GM19463 (cell line): ENCODE measurements around the gene EEF1AKMT2.

ENCODE experiments used
- ATAC-seq: cut with Tn5 transposase; IDR thresholded peaks from one replicate; pipeline ENCODE4 v1.9.1; 2021; ENCODE audit warnings: mild to moderate bottlenecking, moderate library complexity; ENCODE audit not compliant: unreplicated experiment

The EEF1AKMT2 gene

GRCh38 chr10:124723826-124724225, 67.9 kb downstream of the EEF1AKMT2 start:
- ATAC-seq = no peak

- peak; percentile 67 for ATAC-seq
These were observed 68.6 kb downstream of the EEF1AKMT2 start for GRCh38 chr10:124722798-124723783.

DNA sequence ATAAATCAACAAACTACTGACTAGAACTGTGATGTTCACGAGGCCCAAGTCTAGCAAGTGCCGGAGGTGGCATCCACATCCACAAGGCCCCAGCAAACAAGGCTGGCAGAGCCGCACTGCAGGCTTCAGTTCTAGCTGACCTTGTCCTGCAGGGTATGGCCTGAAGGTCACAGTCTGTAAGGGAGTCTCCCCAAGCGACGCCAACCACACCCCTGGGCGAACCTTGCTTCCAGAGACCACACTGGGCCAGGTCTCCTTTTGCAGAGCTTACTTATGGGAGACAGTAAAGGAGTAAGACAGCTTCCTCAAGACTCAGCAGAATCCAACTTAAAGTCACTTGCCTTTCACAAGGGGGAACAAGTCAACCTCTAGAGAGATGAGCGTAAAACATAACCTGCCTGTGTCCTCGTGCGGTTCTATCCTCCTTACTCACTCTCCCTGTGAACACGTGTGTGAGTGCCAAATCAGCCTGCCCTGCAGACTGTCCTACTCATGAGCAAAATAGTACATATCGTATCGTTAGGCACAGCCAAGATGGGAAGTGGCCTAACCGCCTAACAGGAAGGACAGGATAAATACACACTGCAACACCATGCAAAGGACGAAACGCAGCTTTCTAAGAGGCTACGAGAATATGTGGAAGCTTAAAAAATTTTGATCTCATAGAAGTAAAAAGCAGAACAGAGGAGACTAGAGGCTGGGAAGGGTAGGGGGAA, 70.2 kb downstream of the EEF1AKMT2 start:
- no peak for ATAC-seq

GRCh38 chr10:124719213-124719851, 72.4 kb downstream of the EEF1AKMT2 start:
- peak; percentile 38 for ATAC-seq

DNA sequence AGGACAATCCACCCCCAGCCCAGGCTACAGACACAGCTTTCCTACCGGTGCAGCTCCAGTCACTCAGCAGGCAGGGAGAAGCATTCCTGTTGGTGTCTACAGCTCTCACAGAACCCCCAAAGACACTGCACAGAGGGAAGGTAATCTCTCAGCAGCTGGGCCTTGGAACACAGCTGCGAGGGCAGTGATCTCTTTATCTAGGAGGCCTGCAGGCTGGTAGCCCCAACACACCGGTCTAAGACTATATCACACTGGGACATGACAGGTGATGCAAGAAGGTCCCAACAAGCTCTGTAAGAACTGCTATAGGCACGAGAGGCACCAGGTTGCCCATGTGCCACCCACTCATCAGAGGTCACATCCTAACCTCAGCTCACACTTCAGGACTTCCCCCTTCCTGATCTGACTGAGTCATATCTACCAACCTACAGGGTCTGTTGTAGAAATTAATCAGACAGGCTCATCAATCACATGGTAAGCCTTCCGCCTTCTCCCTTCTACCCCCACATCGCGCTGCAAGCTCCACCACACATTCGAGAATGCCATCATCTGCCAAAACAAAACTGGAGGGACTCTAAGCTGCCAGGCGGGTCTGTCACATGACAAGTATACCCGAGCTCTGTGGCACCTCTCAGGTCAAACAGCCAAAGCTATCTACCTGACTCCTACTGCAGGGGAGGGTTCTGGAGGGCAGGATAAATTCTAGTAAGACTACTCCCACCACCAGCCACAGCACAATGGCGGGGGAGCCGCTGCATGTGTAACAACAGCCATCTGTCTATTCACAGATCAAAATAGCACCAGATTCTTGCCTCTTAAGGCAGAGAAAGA, 73.6 kb downstream of the EEF1AKMT2 start:
- ATAC-seq = peak; percentile 60

DNA sequence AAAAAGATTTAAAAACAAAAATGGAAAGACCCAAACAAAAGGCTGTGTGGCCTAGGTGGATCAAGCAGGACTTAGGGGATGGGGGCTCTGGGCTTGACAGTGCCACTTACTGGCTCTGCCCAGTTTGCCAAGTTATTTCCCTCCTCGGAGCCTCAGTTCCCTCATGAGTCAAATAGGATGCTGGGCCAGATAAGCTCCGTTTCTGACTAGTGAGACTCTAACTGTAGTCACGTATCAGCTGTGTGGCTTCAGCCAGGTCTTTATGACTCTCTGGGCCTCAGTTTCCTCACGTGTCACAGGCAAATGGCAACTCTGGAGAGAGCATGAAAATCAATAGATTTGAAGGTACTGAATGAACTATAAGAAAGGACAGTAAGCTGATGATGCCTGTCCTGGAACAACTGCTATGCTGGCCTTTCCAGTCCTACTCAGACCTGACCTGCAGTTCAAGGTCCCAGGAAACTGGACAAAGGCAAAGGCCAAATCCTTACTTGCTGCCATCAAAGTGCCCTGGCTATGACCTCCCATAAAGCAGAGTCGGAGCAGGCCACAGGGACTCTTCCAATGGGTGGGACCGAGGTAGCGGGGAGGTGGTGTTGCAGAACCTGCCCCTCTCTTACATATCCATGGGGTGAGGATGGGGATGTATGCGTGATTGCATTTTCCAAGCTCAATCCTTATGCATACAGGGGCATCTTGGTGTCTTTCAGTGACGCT, 74.5 kb downstream of the EEF1AKMT2 start:
- ATAC-seq = no peak

DNA sequence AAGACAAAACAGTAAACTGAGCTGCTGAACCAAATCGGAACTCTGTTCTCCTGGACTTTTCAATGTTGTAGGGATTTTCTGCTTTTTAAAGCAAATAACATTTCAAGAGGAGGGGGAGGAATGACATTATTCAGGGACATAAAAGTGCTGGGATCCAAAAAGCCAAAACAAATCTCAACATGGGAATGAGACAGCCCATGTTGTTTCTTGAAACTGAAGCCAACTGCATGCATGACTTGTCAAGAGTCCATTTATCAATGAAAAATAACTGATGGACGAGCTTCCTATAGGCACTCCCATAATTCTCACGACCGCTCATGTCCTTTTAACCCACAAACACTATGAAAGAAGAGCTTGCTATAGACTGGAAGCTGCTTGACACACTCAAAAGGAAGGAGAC, 75.3 kb downstream of the EEF1AKMT2 start:
- no peak for ATAC-seq

- ATAC-seq = no peak
These were observed 76.2 kb downstream of the EEF1AKMT2 start for GRCh38 chr10:124715439-124715838.

- ATAC-seq = no peak
These were observed 77.9 kb downstream of the EEF1AKMT2 start for GRCh38 chr10:124713679-124714255.

DNA sequence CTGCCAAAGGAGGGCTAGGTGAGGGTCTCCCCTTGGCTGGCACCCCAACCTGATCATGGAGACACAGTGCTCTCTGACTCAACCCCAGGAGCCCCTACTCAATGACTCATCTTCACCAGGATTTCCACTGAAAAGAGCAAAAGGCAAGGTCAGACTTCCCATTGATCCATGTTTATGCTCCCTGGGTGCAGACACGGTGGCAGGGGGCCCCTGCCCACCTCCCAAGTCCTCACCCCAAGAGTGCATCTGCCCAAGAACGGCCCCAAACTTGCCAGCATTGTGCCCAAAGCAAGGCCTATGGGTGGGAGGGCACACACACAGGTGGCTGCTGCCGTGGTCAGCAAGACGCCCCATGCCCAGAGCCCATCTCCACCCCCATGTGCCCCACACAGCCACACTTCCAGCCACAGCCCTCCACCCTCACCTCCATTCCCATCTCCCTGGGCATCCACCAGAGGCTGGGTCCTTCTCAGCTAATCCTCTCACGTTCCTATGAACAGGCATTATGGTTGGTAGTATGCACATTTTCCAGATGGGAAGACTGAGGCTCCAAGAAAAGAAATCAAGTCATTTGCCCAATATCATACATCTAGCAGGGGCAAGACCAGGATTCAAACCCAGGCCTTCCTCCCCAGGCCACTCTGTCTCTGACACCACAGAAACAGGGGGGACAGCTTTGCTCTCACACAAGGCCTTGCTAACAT, 78.8 kb downstream of the EEF1AKMT2 start:
- no peak for ATAC-seq

GRCh38 chr10:124711145-124711544, 80.5 kb downstream of the EEF1AKMT2 start:
- no peak for ATAC-seq

- ATAC-seq = no peak
These were observed 81.3 kb downstream of the EEF1AKMT2 start for GRCh38 chr10:124710266-124710881.

GRCh38 chr10:124709861-124710260, 81.8 kb downstream of the EEF1AKMT2 start:
- ATAC-seq = no peak

DNA sequence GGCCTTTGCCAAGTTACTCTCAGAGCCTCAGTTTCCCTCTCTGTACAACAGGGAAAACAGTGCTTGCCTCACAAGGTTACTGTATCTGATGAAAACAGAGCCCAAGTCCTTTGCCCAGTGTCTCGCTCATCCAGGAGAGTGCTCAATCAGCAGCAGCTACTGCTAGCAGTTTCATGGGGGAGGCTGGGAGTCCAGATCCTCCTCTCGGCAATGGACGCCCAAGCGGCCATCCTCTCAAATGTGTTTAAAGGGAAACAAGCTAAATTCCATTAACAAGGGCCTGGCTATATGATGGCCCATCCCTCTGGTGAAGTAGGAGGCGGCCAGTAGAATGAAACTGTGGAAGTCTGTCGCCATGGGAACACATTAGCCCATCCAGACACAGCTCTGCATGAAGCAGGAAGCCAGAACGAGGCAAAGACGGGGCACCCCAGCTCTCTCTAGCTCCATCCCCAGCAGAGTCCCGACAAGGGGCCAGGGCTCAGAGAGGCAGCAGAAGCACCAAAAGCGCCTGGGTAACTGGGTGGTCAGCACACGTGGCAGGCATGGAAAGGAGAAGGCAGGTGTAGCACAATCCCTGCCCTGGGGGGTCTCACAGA, 82.7 kb downstream of the EEF1AKMT2 start:
- no peak for ATAC-seq

- ATAC-seq = no peak
These were observed 83.4 kb downstream of the EEF1AKMT2 start for GRCh38 chr10:124708246-124708779.
